Panc1 (cell line): ENCODE data around the gene PTGR3.

Source experiments
- POLR2AphosphoS5 ChIP-seq: IDR thresholded peaks from 2 replicates; pipeline ENCODE4 v1.6.1; 2012; ENCODE audit warnings: mild to moderate bottlenecking, low read depth, low read length, moderate library complexity
- TCF7L2 ChIP-seq: IDR thresholded peaks from 2 replicates; pipeline ENCODE4 v1.6.1; 2011; ENCODE audit warnings: mild to moderate bottlenecking, low read depth, low read length, inconsistent platforms
- TF ChIP-seq, protein P1 (sequence below): fragments of 450-650 bp; IDR thresholded peaks from 2 replicates; pipeline ENCODE4 v1.5.1; 2017; ENCODE audit warnings: mild to moderate bottlenecking

DNA sequence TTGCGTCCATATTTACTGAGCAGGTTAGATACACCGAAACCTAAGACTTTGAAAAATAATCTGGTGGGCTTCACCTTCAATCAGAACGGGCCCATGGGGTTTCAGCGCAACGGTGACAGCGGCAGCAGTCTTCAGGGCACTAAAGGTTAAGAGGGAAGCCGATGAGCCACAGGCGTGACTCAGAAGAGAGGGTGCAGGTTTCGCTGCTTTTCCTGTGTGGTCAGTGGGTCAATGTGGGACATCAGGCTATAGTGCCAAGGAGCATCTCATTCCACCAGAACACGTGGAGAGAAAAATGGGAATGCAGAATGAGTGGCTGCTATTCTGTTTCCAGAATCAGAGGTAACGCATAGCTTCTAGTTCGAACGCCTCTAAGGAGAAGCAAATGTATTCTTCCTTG is 8.9 kb downstream of the PTGR3 start:
- TF ChIP-seq TCF7L2 (no peak), POLR2AphosphoS5 (no peak)
- TF ChIP-seq, protein P1, sequence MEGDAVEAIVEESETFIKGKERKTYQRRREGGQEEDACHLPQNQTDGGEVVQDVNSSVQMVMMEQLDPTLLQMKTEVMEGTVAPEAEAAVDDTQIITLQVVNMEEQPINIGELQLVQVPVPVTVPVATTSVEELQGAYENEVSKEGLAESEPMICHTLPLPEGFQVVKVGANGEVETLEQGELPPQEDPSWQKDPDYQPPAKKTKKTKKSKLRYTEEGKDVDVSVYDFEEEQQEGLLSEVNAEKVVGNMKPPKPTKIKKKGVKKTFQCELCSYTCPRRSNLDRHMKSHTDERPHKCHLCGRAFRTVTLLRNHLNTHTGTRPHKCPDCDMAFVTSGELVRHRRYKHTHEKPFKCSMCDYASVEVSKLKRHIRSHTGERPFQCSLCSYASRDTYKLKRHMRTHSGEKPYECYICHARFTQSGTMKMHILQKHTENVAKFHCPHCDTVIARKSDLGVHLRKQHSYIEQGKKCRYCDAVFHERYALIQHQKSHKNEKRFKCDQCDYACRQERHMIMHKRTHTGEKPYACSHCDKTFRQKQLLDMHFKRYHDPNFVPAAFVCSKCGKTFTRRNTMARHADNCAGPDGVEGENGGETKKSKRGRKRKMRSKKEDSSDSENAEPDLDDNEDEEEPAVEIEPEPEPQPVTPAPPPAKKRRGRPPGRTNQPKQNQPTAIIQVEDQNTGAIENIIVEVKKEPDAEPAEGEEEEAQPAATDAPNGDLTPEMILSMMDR, result no peak
